Right cardiac atrium (tissue), 5 donors: Measurements from ENCODE around the gene C10orf105. TPM values are rescaled to one million over a fixed set of nuclear protein-coding genes. Genes with fewer than 3 reads are reported as not detected.

Source experiments
- ATAC-seq, 2 donors: fragments of 200-7000 bp; cut with Tn5 transposase; one replicate each; pipeline versions ENCODE4 v1.8.0 to v1.9.1; 2020; ENCODE audit warnings: moderate library complexity in 2 of 2, mild to moderate bottlenecking in 1 of 2
- DNase-seq, 3 donors: peaks; one replicate each; pipeline ENCODE4 v3.0.0-alpha.2; 2020
- H3K27ac ChIP-seq: one replicate; pipeline ENCODE4 v1.5.1; 2013; ENCODE audit warnings: mild to moderate bottlenecking, low read length, control low read depth, moderate library complexity
- H3K27me3 ChIP-seq: one replicate; pipeline ENCODE4 v1.6.1; 2013; ENCODE audit not compliant: control insufficient read depth, insufficient read depth
- H3K4me1 ChIP-seq: one replicate; pipeline ENCODE4 v1.6.1; 2013; ENCODE audit warnings: low read length; ENCODE audit not compliant: control insufficient read depth, insufficient read depth
- H3K4me3 ChIP-seq: one replicate; pipeline ENCODE4 v1.5.1; 2013; ENCODE audit warnings: low read length, control low read depth
- H3K9me3 ChIP-seq: one replicate; pipeline ENCODE4 v1.6.1; 2013; ENCODE audit warnings: low read length; ENCODE audit not compliant: control insufficient read depth
- WGBS: extraction: QIAGEN DNeasy Blood & Tissue Kit; methylation state at CpG from one replicate; pipeline ENCODE4 v1.1.7; 2013; 5-methylcytosine and 5-hydroxymethylcytosine counted together
- intact Hi-C, 4 donors: fragments of 100-400 bp; cut with DNase I; formaldehyde crosslinking; loops; one replicate each; pipeline versions ENCODE4 v1.11.0 to v1.14.0; 2022 to 2023
- polyA plus RNA-seq: library from polyadenylated mRNA; stranded (reverse); fragments of 200-250 nt; gene quantifications from one replicate; pipeline ENCODE4 v1.2.3, GENCODE V29; 2013
- total RNA-seq, 4 donors: library from RNA; stranded (reverse); fragmentation: NEBNext Ultra II Directional; extraction: Animal tissue kit (Norgen Biotek cat#: 25700); gene quantifications; one replicate each; pipeline ENCODE4 v1.2.1, GENCODE V29; 2021
- donor health status: healthy with polysubstance abuse.
- donor health status: DM: no; HTN: yes; CAD: no.
- donor health status: DM: no; HTN: no; CAD: no.
- donor health status: DM: no; HTN: yes; CAD: no; lungs with severe emphysema.
- donor health status: DM: yes; HTN: yes; CAD: no.

Gene C10orf105
- total and polyA plus RNA-seq, 5 donors = 0.09 to 0.36 (median 0.19) TPM; not detected in 1

- intact Hi-C loops = no loop called here
- Histone ChIP-seq H3K4me3 (no peak overlapping the region), H3K27ac (no peak overlapping the region), H3K9me3 (no peaks in the 10 kb centered on the region), H3K27me3 (no peaks in the 10 kb centered on the region), H3K4me1 (peaks cover 18% of the 10 kb centered on the region)
- no peak for ATAC-seq
- DNase-seq = no peak
- WGBS = 80% methylated on average over 1 of the region's 1 CpG
Measured at GRCh38 chr10:71722849-71723248, 3.3 kb upstream of the C10orf105 start.

- WGBS = 95% methylated on average over 6 of the region's 6 CpGs
- H3K4me3 ChIP-seq = no peak overlapping the region
- no peaks in the 10 kb centered on the region for H3K27me3 ChIP-seq
- H3K27ac ChIP-seq = no peak overlapping the region
- ATAC-seq (no peak), DNase-seq (peak in 1 of 3 donors; percentile 35)
- intact Hi-C loops = no loop called here
- no peaks in the 10 kb centered on the region for H3K9me3 ChIP-seq
- H3K4me1 ChIP-seq = peaks cover 12% of the 10 kb centered on the region
Measured at GRCh38 chr10:71721313-71721712, 1.7 kb upstream of the C10orf105 start.

- DNase-seq = peak in 1 of 3 donors; percentile 56
- Histone ChIP-seq H3K27me3 (no peaks in the 10 kb centered on the region), H3K27ac (no peak overlapping the region), H3K4me3 (no peak overlapping the region), H3K4me1 (peaks cover 14% of the 10 kb centered on the region), H3K9me3 (no peaks in the 10 kb centered on the region)
- 86% methylated on average over 4 of the region's 4 CpGs for WGBS
- no peak for ATAC-seq
- intact Hi-C loops = no loop called here
Measured at GRCh38 chr10:71720288-71720687, 710 bp upstream of the C10orf105 start.

- peak; percentile 64 to 76 for ATAC-seq
- DNase-seq = peak; percentile 81 to 94 (median 94)
- Histone ChIP-seq H3K9me3 (no peaks in the 10 kb centered on the region), H3K4me3 (no peak overlapping the region), H3K27me3 (no peaks in the 10 kb centered on the region), H3K27ac (peak overlapping the region; percentile 74), H3K4me1 (peaks cover 25% of the 10 kb centered on the region)
- 33% methylated on average over 7 of the region's 7 CpGs for WGBS
- intact Hi-C loops = loop anchor here in 1 of 4 donors (5.0 kb wide), 1 partner anchor 53 kb away; the partner anchor contains the start of gene VSIR
Measured at GRCh38 chr10:71719042-71719441, 536 bp downstream of the C10orf105 start.

GRCh38 chr10:71718165-71718698 is 1.3 kb downstream of the C10orf105 start:
- peaks cover 30% of the 10 kb centered on the region for H3K4me1 ChIP-seq
- H3K9me3 ChIP-seq = no peaks in the 10 kb centered on the region
- H3K27ac ChIP-seq = peak overlapping the region; percentile 60
- DNase-seq (peak; percentile 50 to 79 (median 69)), ATAC-seq (peak in 1 of 2 donors; percentile 9)
- no peak overlapping the region for H3K4me3 ChIP-seq
- 69% methylated on average over 10 of the region's 10 CpGs for WGBS
- no peaks in the 10 kb centered on the region for H3K27me3 ChIP-seq
- intact Hi-C loops = loop anchor here in 1 of 4 donors (5.0 kb wide), 1 partner anchor 54 kb away; the partner anchor contains the start of gene VSIR

GRCh38 chr10:71717551-71717951 is 2.0 kb downstream of the C10orf105 start:
- Histone ChIP-seq H3K4me3 (no peak overlapping the region), H3K27ac (peak overlapping the region; percentile 3), H3K9me3 (no peaks in the 10 kb centered on the region), H3K4me1 (peaks cover 33% of the 10 kb centered on the region), H3K27me3 (no peaks in the 10 kb centered on the region)
- ATAC-seq (no peak), DNase-seq (peak in 2 of 3 donors; percentile 62 to 73)
- intact Hi-C loops = loop anchor here in 1 of 4 donors (5.0 kb wide), 1 partner anchor 55 kb away; the partner anchor contains the start of gene VSIR
- 54% methylated on average over 2 of the region's 2 CpGs for WGBS

GRCh38 chr10:71717056-71717455 is 2.5 kb downstream of the C10orf105 start:
- H3K4me3 ChIP-seq = no peak overlapping the region
- intact Hi-C loops = loop anchor here in 1 of 4 donors (5.0 kb wide), 1 partner anchor 55 kb away; the partner anchor contains the start of gene VSIR
- WGBS = 85% methylated on average over 4 of the region's 4 CpGs
- H3K27ac ChIP-seq = peak overlapping the region; percentile 3
- H3K4me1 ChIP-seq = peaks cover 34% of the 10 kb centered on the region
- DNase-seq = peak in 2 of 3 donors; percentile 58 to 65
- no peaks in the 10 kb centered on the region for H3K27me3 ChIP-seq
- H3K9me3 ChIP-seq = no peaks in the 10 kb centered on the region
- no peak for ATAC-seq

- no peaks in the 10 kb centered on the region for H3K27me3 ChIP-seq
- 85% methylated on average over 5 of the region's 5 CpGs for whole genome bisulfite sequencing
- H3K4me1 ChIP-seq = peaks cover 34% of the 10 kb centered on the region
- DNase-seq (peak in 2 of 3 donors; percentile 38 to 45), ATAC-seq (no peak)
- no peak overlapping the region for H3K4me3 ChIP-seq
- no peak overlapping the region for H3K27ac ChIP-seq
- intact Hi-C loops = loop anchor here in 1 of 4 donors (5.0 kb wide), 1 partner anchor 56 kb away; the partner anchor contains the start of gene VSIR
- no peaks in the 10 kb centered on the region for H3K9me3 ChIP-seq
Measured at GRCh38 chr10:71716426-71716825, 3.2 kb downstream of the C10orf105 start.

GRCh38 chr10:71715860-71716259 is 3.7 kb downstream of the C10orf105 start:
- intact Hi-C loops = loop anchor here in 1 of 4 donors (5.0 kb wide), 1 partner anchor 56 kb away; the partner anchor contains the start of gene VSIR
- no peak overlapping the region for H3K4me3 ChIP-seq
- 95% methylated on average over 20 of the region's 20 CpGs for WGBS
- no peak overlapping the region for H3K27ac ChIP-seq
- ATAC-seq (no peak), DNase-seq (peak in 2 of 3 donors; percentile 57 to 59)
- H3K4me1 ChIP-seq = peaks cover 34% of the 10 kb centered on the region
- no peaks in the 10 kb centered on the region for H3K27me3 ChIP-seq
- no peaks in the 10 kb centered on the region for H3K9me3 ChIP-seq

GRCh38 chr10:71715026-71715425 is 4.6 kb downstream of the C10orf105 start:
- no peaks in the 10 kb centered on the region for H3K27me3 ChIP-seq
- H3K9me3 ChIP-seq = no peaks in the 10 kb centered on the region
- no peak for ATAC-seq
- H3K4me1 ChIP-seq = peaks cover 34% of the 10 kb centered on the region
- no peak overlapping the region for H3K27ac ChIP-seq
- no peak overlapping the region for H3K4me3 ChIP-seq
- intact Hi-C loops = loop anchor here in 1 of 4 donors (5.0 kb wide), 1 partner anchor 57 kb away; the partner anchor contains the start of gene VSIR
- DNase-seq = peak in 2 of 3 donors; percentile 56 to 66
- WGBS = 86% methylated on average over 8 of the region's 8 CpGs

GRCh38 chr10:71714592-71714991 is 5.0 kb downstream of the C10orf105 start:
- intact Hi-C loops = no loop called here
- H3K4me1 ChIP-seq = peaks cover 33% of the 10 kb centered on the region
- peak overlapping the region; percentile 95 for H3K27ac ChIP-seq
- ATAC-seq = no peak
- no peak overlapping the region for H3K4me3 ChIP-seq
- H3K9me3 ChIP-seq = no peaks in the 10 kb centered on the region
- H3K27me3 ChIP-seq = no peaks in the 10 kb centered on the region
- WGBS = 59% methylated on average over 5 of the region's 5 CpGs
- DNase-seq = peak in 2 of 3 donors; percentile 79 to 82
